ENCODE data around the gene DDX60.
"Not testable (repeated sequence)": the region's sequence is repeated elsewhere in the genome, so short reads cannot be mapped to it uniquely, and the experiment has no call there.

The DDX60 gene

GRCh38 chr4:168317621-168318020, 931 bp downstream of the DDX60 start:
- H3K4me3 ChIP-seq (ENCODE audit: low read length), result peak overlapping the region; percentile 86
- TF ChIP-seq ZNF274 (IDR thresholded peaks at IDR 0.05; ENCODE audit: low read depth, low read length), result no peak

DNA sequence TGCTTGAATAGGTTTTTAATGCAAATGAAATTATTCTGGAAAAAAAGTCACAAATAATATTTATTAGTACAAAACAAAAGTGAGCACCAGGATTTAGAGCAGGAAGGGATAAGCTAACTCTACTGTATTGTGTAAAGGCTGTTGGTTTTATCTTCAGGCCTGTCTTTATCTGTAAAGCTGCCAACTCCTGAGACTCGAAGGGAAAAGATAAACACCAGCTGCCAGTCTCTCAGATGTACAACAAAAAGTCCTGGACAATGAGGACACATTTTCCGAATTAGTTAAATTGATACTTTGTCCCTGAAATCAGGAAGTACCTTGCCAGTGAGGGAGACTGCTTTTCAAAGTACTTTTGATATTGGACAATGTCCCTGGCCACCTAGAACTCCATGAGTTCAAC, 8.8 kb downstream of the DDX60 start:
- H3K4me3 ChIP-seq (ENCODE audit: low read length), result no peak overlapping the region
- no peak for TF ChIP-seq ZNF274 (IDR thresholded peaks at IDR 0.05; ENCODE audit: low read depth, low read length)

DNA sequence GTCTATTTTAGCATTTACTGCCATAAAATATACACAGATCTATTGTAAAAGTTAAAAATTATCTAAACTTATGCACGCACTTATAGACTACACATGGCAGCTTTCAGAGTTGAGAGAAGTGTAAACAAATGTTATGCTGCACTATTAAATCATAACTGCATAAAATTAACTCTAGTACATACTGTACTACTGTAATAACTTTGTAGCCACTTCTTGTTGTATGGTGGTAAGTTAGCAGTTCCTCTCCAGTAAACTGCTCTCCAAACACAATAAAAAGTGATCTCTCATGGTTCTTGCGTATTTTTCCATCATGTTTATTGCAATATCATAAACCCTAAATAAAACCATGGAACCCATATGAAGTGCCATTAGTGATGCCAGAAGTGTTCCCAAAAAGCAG, 9.6 kb downstream of the DDX60 start:
- no peak overlapping the region for H3K4me3 ChIP-seq (ENCODE audit: low read length)
- TF ChIP-seq ZNF274 (IDR thresholded peaks at IDR 0.05; ENCODE audit: low read depth, low read length), result no peak

DNA sequence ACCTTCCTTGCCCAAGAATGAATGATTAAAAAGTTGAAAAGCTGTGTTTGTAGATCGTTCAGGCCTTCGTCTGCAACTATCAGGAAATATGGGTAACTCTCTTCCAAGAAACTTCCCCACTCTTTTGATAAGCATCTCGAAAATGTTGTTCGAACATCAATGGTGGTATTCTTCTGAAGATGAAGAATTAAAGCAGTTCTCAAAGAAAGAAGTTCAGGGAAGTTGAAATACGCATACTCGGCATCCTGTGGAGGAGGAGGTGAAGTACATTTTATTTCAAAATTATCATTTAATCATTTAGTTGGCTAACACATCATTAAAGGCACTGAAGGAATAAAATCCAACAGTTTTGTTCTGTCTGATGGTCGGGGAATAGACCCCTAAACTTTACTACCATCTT, 12.1 kb downstream of the DDX60 start:
- no peak overlapping the region for H3K4me3 ChIP-seq (ENCODE audit: low read length)
- no peak for TF ChIP-seq ZNF274 (IDR thresholded peaks at IDR 0.05; ENCODE audit: low read depth, low read length)

DNA sequence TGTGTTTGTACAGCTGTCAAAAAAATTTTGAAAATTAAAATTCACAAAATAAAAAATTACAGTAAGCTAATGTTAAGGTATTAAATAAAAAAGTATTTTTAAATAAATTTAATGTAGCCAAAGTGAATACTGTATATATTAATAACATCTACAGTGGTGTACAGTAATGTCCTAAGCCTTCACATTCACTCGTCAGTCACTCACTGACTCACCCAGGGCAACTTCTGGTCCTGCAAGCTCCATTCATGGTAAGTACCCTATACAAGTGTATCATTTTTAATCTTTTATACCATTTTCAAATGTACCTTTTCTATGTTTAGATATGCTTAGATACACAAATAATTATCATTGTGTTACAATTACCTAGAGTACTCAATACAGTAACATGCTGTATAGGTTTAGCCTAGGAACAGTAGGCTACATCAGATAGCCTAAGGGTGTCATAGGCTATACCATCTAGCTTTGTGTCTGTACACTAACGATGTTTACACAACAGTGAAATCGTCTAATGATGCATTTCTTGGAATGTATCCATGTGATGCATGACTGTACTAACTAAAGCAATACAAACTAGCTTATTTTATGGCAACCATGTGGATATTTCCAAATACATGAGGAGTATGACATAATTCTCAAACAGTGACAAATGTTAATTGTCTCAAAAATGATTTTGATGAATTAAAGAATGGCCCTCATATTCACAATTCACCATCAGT, 13.7 kb downstream of the DDX60 start:
- H3K4me3 ChIP-seq (ENCODE audit: low read length), result no peak overlapping the region
- no peak for TF ChIP-seq ZNF274 (IDR thresholded peaks at IDR 0.05; ENCODE audit: low read depth, low read length)

DNA sequence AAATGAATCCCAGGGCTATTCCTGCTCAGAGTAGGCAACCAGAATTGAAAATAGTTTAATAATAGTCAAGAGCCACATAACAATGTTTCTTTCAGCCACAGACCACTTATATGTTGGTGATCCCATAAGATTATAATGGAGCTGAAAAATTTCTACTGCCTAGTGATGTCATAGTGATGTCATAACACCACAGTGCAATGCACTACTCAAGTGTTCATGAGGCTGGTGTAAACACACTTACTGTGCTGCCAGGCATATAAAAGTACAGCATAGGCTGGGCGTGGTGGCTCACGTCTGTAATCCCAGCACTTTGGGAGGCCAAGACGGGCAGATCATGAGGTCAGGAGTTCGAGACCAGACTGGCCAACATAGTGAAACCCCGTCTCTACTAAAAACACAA, 15.1 kb downstream of the DDX60 start:
- not testable (repeated sequence) for H3K4me3 ChIP-seq (ENCODE audit: low read length)

DNA sequence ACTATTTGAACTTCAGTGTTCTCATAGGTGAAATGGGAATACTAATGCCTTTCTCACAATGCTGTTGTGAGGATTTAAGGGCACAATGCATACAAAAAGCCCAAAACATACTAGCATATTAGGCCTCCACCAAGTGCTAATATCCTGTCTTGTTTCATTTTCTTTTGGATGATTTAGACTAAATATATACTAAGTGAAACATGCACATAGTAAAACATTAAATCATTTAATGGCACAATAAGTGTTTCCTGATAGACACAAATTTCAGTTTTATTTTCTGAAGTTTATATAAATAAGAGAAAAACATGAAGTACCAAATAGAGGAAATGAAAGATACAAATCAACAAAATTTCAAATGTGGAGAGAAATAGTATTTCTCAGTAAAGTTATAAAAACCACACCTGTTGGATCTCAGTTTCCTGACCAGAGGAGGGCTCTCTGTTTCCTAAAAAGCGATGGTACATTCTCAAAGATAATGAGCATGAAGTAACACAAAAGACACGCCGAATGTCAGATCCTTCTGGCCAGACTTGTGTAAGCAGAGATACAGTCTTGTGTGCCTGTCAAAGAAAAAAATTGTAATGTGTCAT, 25.1 kb downstream of the DDX60 start:
- H3K4me3 ChIP-seq (ENCODE audit: low read length), result no peak overlapping the region
- TF ChIP-seq ZNF274 (IDR thresholded peaks at IDR 0.05; ENCODE audit: low read depth, low read length), result no peak

GRCh38 chr4:168291242-168291641, 27.3 kb downstream of the DDX60 start:
- no peak overlapping the region for H3K4me3 ChIP-seq (ENCODE audit: low read length)
- no peak for TF ChIP-seq ZNF274 (IDR thresholded peaks at IDR 0.05; ENCODE audit: low read depth, low read length)

DNA sequence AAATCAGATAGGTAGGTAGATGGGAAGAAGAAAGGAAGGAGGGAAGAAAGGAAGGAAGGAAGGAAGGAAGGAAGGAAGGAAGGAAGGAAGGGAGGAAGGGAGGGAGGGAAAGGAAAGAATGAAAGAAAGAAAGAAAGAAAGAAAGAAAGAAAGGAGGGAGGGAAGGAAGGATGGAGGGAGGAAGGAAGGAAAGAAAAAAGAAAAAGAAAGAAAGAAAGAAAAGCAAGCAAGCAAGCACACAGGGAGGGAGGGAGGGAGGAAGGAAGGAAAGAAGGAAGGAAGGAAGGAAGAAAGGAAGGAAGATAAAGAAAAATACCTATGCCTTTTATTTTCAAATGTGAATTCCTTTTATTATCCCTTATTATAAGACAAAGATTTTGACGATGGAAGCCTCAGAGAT, 32.7 kb downstream of the DDX60 start:
- not testable (repeated sequence) for H3K4me3 ChIP-seq (ENCODE audit: low read length)

DNA sequence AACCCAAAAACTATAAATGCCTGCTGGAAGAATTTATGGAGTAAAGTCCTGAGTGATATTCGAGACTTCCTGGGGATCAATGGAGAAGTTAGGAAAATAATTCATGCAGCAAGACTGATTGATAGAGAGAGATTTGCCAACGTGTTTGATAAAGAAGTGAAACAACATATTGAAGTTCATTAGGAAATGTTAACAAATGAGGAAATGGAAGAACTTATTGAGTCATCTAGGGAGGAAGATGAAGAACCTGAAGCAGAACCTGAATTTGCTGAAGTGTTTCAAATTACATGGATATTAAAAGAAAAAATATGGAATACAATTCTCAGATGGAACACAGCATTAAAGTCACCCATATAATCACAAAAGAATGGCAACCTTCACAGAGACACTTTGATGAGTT, 39.0 kb downstream of the DDX60 start:
- H3K4me3 ChIP-seq (ENCODE audit: low read length), result no peak overlapping the region
- no peak for TF ChIP-seq ZNF274 (IDR thresholded peaks at IDR 0.05; ENCODE audit: low read depth, low read length)

- TF ChIP-seq ZNF274 (IDR thresholded peaks at IDR 0.05; ENCODE audit: low read depth, low read length), result no peak
- no peak overlapping the region for H3K4me3 ChIP-seq (ENCODE audit: low read length)
Observed at GRCh38 chr4:168275836-168276235, 42.7 kb downstream of the DDX60 start.

GRCh38 chr4:168274871-168275270, 43.7 kb downstream of the DDX60 start:
- H3K4me3 ChIP-seq (ENCODE audit: low read length), result no peak overlapping the region
- no peak for TF ChIP-seq ZNF274 (IDR thresholded peaks at IDR 0.05; ENCODE audit: low read depth, low read length)

DNA sequence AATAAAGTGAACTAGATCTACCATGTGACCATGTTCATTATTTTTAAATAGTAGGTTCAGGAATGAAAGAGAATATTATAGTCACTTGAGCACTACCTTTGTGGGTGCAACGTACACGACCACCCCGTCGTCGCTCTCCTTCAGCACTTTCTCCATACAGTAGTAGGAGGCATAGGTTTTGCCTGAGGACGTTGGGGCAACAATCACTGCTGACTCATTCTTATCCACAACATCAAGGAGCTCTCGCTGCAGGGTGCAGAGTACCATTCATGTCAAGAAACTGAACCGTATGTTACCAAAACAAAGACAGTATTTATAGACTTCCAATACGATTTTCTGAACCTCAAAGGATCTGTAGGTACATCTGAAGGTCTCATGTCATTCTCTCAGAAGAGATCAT, 44.7 kb downstream of the DDX60 start:
- no peak overlapping the region for H3K4me3 ChIP-seq (ENCODE audit: low read length)

DNA sequence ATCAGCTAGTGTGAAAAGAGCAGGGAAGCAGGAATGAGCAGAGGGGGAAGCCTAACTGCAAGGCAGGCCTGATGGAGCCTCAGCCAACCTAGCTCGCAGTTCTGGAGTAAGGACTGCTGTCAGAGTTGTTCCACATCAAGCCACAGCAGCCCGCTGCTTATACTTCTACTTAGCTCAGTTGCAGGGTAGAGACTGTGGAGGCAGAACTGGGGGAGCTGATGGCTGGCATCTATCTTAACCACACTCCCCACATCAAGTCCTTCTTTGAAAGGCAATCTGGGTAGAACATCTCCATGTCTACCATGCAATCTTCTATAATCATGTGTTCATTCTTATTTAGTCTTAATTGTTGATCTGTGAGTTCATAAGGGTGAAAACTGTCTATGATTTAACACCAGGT, 46.1 kb downstream of the DDX60 start:
- H3K4me3 ChIP-seq (ENCODE audit: low read length), result no peak overlapping the region
- TF ChIP-seq ZNF274 (IDR thresholded peaks at IDR 0.05; ENCODE audit: low read depth, low read length), result no peak

More for the DNA sequence above, 44.7 kb downstream of the DDX60 start:
- TF ChIP-seq ZNF274 (IDR thresholded peaks at IDR 0.05; ENCODE audit: low read depth, low read length), result no peak

DNA sequence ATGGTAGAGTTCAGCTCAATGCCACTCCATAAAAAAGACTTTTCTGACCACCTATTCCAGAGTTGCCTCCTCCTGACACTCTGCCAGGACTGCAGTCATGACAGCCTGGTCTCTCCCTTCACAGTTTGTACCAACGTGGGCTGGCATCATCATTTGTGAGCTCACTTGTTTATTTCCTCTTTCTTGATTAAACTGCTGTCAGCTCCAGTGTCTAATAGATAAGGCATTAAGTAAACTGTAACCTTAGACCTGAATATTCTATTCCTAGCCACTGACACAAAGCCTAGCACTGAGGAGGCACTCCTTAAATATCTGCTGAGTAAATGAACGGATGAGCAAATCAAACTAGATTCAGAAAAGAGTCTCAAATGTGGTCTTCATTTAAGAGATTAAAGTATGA, 48.7 kb downstream of the DDX60 start:
- H3K4me3 ChIP-seq (ENCODE audit: low read length), result no peak overlapping the region
- no peak for TF ChIP-seq ZNF274 (IDR thresholded peaks at IDR 0.05; ENCODE audit: low read depth, low read length)

DNA sequence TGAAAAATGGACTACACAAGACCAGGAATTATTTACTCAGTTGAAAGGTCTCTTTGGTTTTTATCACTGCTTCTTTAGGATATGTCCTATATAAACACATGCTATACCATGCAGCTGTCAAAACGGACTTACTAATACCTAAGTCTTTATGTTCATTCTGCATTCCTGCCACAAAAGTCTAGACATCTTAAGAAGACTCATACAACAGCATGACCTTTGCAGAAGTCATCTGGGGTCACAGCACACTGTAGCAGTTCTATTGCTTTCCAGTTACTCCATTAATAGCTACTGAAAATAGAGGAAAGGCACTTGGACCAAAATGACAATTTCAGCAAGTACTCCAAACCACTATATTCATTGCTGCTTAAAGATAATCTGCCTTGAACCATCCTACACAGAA, 53.2 kb downstream of the DDX60 start:
- H3K4me3 ChIP-seq (ENCODE audit: low read length), result no peak overlapping the region
- no peak for TF ChIP-seq ZNF274 (IDR thresholded peaks at IDR 0.05; ENCODE audit: low read depth, low read length)

All from GM08714 (cell line).